ENCODE results near the gene TMEM175.

DNA sequence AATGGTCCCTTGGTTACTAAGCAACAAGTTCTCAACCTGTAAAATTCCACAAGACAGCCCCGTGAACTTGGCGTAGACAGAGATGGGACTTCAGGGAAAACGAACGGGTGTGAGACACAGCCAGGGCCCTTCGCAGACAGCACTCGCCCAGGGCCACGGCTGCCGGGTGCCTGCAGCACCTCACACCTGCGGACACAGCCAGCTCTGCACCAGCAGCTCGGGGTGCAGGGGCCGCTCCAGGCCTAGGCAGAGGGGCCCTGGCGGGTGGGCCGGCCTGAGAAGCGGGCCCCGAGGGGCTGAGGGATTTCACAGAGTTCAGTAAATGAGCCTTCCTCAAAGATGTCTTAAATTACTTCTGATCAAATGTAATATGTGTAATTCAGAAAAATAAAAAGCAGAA lies 34.1 kb upstream of the TMEM175 start:
- TF ChIP-seq, protein P1, sequence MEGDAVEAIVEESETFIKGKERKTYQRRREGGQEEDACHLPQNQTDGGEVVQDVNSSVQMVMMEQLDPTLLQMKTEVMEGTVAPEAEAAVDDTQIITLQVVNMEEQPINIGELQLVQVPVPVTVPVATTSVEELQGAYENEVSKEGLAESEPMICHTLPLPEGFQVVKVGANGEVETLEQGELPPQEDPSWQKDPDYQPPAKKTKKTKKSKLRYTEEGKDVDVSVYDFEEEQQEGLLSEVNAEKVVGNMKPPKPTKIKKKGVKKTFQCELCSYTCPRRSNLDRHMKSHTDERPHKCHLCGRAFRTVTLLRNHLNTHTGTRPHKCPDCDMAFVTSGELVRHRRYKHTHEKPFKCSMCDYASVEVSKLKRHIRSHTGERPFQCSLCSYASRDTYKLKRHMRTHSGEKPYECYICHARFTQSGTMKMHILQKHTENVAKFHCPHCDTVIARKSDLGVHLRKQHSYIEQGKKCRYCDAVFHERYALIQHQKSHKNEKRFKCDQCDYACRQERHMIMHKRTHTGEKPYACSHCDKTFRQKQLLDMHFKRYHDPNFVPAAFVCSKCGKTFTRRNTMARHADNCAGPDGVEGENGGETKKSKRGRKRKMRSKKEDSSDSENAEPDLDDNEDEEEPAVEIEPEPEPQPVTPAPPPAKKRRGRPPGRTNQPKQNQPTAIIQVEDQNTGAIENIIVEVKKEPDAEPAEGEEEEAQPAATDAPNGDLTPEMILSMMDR (IDR thresholded peaks at IDR 0.05; ENCODE audit: low read depth, low read length) = no peak
- TF ChIP-seq EZH2phosphoT487 (IDR thresholded peaks at IDR 0.05; ENCODE audit: low read depth) = no peak
